Testis (tissue), 3 donors: ENCODE data around the gene STAP1. TPM values are rescaled to one million over a fixed set of nuclear protein-coding genes. Genes with fewer than 3 reads are reported as not detected.

Experiments
- DNase-seq: peaks from one replicate; pipeline ENCODE4 v3.0.0-alpha.2; 2019
- H3K27ac ChIP-seq, 2 donors: fragments of 200-600 bp; sonication (generic); one replicate each; pipeline ENCODE4 v1.5.1; 2019
- H3K27me3 ChIP-seq: fragments of 200-600 bp; sonication (generic); one replicate; pipeline ENCODE4 v1.5.1; 2019
- H3K36me3 ChIP-seq: fragments of 200-600 bp; sonication (generic); one replicate; pipeline ENCODE4 v1.5.1; 2017; ENCODE audit warnings: low read depth; ENCODE audit errors: missing control alignments
- H3K4me1 ChIP-seq: fragments of 200-600 bp; sonication (generic); one replicate; pipeline ENCODE4 v1.5.1; 2019
- H3K4me3 ChIP-seq, 2 donors: fragments of 200-600 bp; sonication (generic); one replicate each; pipeline ENCODE4 v1.5.1; 2017 to 2019
- H3K9me3 ChIP-seq: fragments of 200-600 bp; sonication (generic); one replicate; pipeline ENCODE4 v1.5.1; 2017
- POLR2A ChIP-seq: fragments of 450-650 bp; IDR thresholded peaks from one replicate; pipeline ENCODE4 v1.6.1; 2017; ENCODE audit warnings: antibody characterized with exemption, mild to moderate bottlenecking, moderate library complexity
- intact Hi-C: fragments of 100-400 bp; cut with DNase I; formaldehyde crosslinking; loops from one replicate; pipeline ENCODE4 v1.15.1; 2023; ENCODE audit warnings: low total_unique reads
- polyA plus RNA-seq: library from polyadenylated mRNA; stranded (reverse); fragments of 350-450 nt; fragmentation: Illumina TruSeq; extraction: RNeasy Lipid Tissue Mini Kit (QIAGEN cat#74804); gene quantifications from one replicate; pipeline ENCODE4 v1.2.3, GENCODE V29; 2014; ENCODE audit warnings: low read depth, low replicate concordance; ENCODE audit not compliant: insufficient read depth
- small RNA-seq, 2 donors: library from RNA; depleted of rRNA; stranded (forward); fragments of <200 nt; gene quantifications; one replicate each; pipeline ENCODE3, GENCODE V24; 2016
- total RNA-seq, 2 donors: library from RNA; depleted of rRNA; stranded (reverse); fragments of >200 nt; gene quantifications; one replicate each; pipeline ENCODE4 v1.2.3, GENCODE V29; 2016
- TF ChIP-seq, protein P1 (sequence below), 3 experiments: fragments of 450-650 bp in 2 of 3; fragments of 200-600 bp in 1 of 3; sonication (generic) in 1 of 3; IDR thresholded peaks; one replicate each; pipeline ENCODE4 v1.5.1; 2016 to 2019; ENCODE audit warnings: antibody characterized with exemption in 3 of 3, mild to moderate bottlenecking in 2 of 3, moderate library complexity in 1 of 3

The STAP1 gene
- total and polyA plus RNA-seq, 3 donors from 2014 or later: 0.93 to 3.0 (median 2.7) TPM

DNA sequence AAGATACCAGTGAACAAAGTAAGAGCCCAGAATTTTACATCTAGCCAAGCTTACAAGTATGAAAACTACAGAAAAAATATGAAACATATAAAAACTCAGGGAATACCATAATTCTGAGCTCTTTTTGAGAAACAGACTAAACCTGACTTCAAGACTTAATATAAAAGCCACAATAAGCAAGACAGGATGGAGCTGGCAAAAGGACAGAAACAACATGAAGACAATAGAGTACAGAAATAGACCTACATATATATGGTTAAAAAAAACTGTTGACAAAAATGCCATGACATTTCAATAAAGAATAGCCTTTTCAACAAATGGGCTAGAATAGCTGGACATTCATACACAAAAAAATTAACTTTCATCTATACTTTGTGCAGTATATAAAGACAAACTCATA lies 93.0 kb downstream of the STAP1 start:
- Histone ChIP-seq H3K4me1 (no peaks in the 10 kb centered on the region), H3K36me3 (no peaks in the 10 kb centered on the region), H3K9me3 (no peaks in the 10 kb centered on the region), H3K27ac (no peak overlapping the region), H3K4me3 (no peak overlapping the region), H3K27me3 (no peaks in the 10 kb centered on the region)
- intact Hi-C loops: no loop called here
- no peak for DNase-seq
- no peak for TF ChIP-seq POLR2A
- TF ChIP-seq, protein P1, sequence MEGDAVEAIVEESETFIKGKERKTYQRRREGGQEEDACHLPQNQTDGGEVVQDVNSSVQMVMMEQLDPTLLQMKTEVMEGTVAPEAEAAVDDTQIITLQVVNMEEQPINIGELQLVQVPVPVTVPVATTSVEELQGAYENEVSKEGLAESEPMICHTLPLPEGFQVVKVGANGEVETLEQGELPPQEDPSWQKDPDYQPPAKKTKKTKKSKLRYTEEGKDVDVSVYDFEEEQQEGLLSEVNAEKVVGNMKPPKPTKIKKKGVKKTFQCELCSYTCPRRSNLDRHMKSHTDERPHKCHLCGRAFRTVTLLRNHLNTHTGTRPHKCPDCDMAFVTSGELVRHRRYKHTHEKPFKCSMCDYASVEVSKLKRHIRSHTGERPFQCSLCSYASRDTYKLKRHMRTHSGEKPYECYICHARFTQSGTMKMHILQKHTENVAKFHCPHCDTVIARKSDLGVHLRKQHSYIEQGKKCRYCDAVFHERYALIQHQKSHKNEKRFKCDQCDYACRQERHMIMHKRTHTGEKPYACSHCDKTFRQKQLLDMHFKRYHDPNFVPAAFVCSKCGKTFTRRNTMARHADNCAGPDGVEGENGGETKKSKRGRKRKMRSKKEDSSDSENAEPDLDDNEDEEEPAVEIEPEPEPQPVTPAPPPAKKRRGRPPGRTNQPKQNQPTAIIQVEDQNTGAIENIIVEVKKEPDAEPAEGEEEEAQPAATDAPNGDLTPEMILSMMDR (IDR thresholded peaks at IDR 0.05): no peak

Small RNA genes within 50 kb of the gene (small RNA-seq; reads per million reads assigned to genes)
- 0 reads per million in 2 donors for gene AC096720.1

Other genes with a start within 250 kb of the STAP1 start
- 10 to 100 TPM; 40.8 to 53.4 TPM for gene CENPC, start 13.2 kb upstream of the STAP1 start, total RNA-seq
- gene CENPC, start 13.2 kb upstream of the STAP1 start, polyA plus RNA-seq: 8.5 TPM
- 10 to 100 TPM; 76.2 to 86.8 TPM for gene UBA6, start 142.4 kb downstream of the STAP1 start, total RNA-seq
- gene UBA6, start 142.4 kb downstream of the STAP1 start, polyA plus RNA-seq: 19.7 TPM
- gene GNRHR, start 195.7 kb downstream of the STAP1 start, total RNA-seq: under 1 TPM in 1 of 2 donors, not detected in 1; 0.16 TPM
- not detected for gene GNRHR, start 195.7 kb downstream of the STAP1 start, polyA plus RNA-seq